ENCODE results near the gene ENOX1.

Gene ENOX1

DNA sequence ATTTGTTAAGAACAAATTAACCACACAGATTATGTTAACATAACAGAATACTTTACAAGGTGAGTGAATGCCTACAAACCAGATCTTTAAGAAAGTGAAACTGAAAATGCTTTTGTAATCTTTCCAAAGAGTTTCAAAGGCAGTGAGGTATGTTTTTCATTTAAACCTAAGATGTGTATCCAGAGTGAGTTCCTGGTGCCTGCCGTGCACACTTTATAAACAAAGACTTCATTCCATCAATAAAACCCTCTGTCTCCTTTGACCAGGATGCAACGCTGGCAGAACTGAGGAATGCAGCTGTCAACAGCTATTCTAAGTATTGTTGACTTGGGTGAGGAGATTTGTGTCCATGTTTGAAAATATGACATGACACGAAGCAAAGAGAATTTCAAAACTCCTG, 418.8 kb downstream of the ENOX1 start:
- no peaks in the 10 kb centered on the region for H3K27me3 ChIP-seq (ENCODE audit: control insufficient read depth, insufficient read depth, low read length)
- peak overlapping the region; percentile 62 for H3K27ac ChIP-seq (ENCODE audit: low read depth, low read length)
- no peak overlapping the region for H3K9ac ChIP-seq (ENCODE audit: low read length)
- no peak overlapping the region for H3K4me3 ChIP-seq (ENCODE audit: low read length)
- H3K4me1 ChIP-seq (ENCODE audit: control insufficient read depth, insufficient read depth, low read length): peaks cover 33% of the 10 kb centered on the region
- no peaks in the 10 kb centered on the region for H3K36me3 ChIP-seq (ENCODE audit: control insufficient read depth, insufficient read depth, low read length)

- H3K27me3 ChIP-seq (ENCODE audit: control insufficient read depth, insufficient read depth, low read length): no peaks in the 10 kb centered on the region
- H3K27ac ChIP-seq (ENCODE audit: low read depth, low read length): peak overlapping the region; percentile 61
- H3K4me3 ChIP-seq (ENCODE audit: low read length): no peak overlapping the region
- H3K9ac ChIP-seq (ENCODE audit: low read length): no peak overlapping the region
- H3K4me1 ChIP-seq (ENCODE audit: control insufficient read depth, insufficient read depth, low read length): peaks cover 31% of the 10 kb centered on the region
- H3K36me3 ChIP-seq (ENCODE audit: control insufficient read depth, insufficient read depth, low read length): no peaks in the 10 kb centered on the region
Observed at GRCh38 chr13:43365039-43365344, 421.8 kb downstream of the ENOX1 start.

- no peaks in the 10 kb centered on the region for H3K36me3 ChIP-seq (ENCODE audit: control insufficient read depth, insufficient read depth, low read length)
- no peak overlapping the region for H3K4me3 ChIP-seq (ENCODE audit: low read length)
- peak overlapping the region; percentile 61 for H3K27ac ChIP-seq (ENCODE audit: low read depth, low read length)
- H3K27me3 ChIP-seq (ENCODE audit: control insufficient read depth, insufficient read depth, low read length): no peaks in the 10 kb centered on the region
- no peak overlapping the region for H3K9ac ChIP-seq (ENCODE audit: low read length)
- H3K4me1 ChIP-seq (ENCODE audit: control insufficient read depth, insufficient read depth, low read length): peaks cover 31% of the 10 kb centered on the region
Observed at GRCh38 chr13:43364210-43365038, 422.3 kb downstream of the ENOX1 start.

GRCh38 chr13:43363156-43363953, 423.4 kb downstream of the ENOX1 start:
- H3K9ac ChIP-seq (ENCODE audit: low read length): no peak overlapping the region
- peaks cover 30% of the 10 kb centered on the region for H3K4me1 ChIP-seq (ENCODE audit: control insufficient read depth, insufficient read depth, low read length)
- peak overlapping the region; percentile 61 for H3K27ac ChIP-seq (ENCODE audit: low read depth, low read length)
- H3K27me3 ChIP-seq (ENCODE audit: control insufficient read depth, insufficient read depth, low read length): no peaks in the 10 kb centered on the region
- no peaks in the 10 kb centered on the region for H3K36me3 ChIP-seq (ENCODE audit: control insufficient read depth, insufficient read depth, low read length)
- peak overlapping the region; percentile 28 for H3K4me3 ChIP-seq (ENCODE audit: low read length)

DNA sequence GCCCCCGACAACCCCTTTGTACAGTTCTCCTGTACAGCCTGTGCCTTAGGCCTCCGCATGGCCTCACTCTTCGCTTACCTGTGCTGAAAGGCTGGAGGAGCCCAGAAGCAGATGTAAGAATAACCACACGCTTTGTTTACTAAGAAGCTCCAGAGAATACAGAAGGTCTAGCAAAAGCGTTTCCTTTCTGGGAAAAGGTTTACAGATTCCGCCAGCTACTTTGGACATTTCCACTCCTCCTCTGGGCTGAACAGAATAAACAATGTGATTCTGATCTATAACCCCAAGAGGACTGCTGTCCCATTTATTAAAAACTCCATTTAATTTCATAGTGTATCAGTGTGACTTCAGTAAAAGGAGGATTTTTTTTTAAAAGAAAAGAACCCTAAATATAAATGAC, 424.2 kb downstream of the ENOX1 start:
- no peaks in the 10 kb centered on the region for H3K27me3 ChIP-seq (ENCODE audit: control insufficient read depth, insufficient read depth, low read length)
- H3K4me3 ChIP-seq (ENCODE audit: low read length): no peak overlapping the region
- no peaks in the 10 kb centered on the region for H3K36me3 ChIP-seq (ENCODE audit: control insufficient read depth, insufficient read depth, low read length)
- H3K9ac ChIP-seq (ENCODE audit: low read length): no peak overlapping the region
- H3K27ac ChIP-seq (ENCODE audit: low read depth, low read length): peak overlapping the region; percentile 61
- peaks cover 26% of the 10 kb centered on the region for H3K4me1 ChIP-seq (ENCODE audit: control insufficient read depth, insufficient read depth, low read length)

GRCh38 chr13:43360892-43361610, 425.7 kb downstream of the ENOX1 start:
- Histone ChIP-seq H3K27ac (ENCODE audit: low read depth, low read length) (no peak overlapping the region), H3K36me3 (ENCODE audit: control insufficient read depth, insufficient read depth, low read length) (no peaks in the 10 kb centered on the region), H3K27me3 (ENCODE audit: control insufficient read depth, insufficient read depth, low read length) (no peaks in the 10 kb centered on the region), H3K9ac (ENCODE audit: low read length) (no peak overlapping the region), H3K4me1 (ENCODE audit: control insufficient read depth, insufficient read depth, low read length) (peaks cover 26% of the 10 kb centered on the region), H3K4me3 (ENCODE audit: low read length) (no peak overlapping the region)

DNA sequence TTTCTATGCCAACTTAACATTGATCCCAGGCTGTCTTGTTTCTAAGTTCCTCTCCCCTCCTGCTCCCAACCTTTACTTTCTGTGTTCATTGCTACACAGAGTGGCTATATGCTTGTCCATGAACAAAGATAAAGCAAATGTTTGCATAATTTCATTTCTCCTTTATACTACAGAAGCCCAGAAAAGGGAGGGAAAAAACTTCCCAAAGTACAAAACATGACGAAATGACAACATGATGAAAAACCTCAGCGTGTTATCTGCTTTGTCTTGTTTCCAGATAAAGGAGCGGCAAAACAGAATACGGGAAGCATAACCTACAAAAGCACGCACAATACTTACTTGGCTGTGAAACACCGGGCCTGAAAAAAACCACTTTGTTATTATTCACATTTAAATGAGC, 426.6 kb downstream of the ENOX1 start:
- Histone ChIP-seq H3K4me3 (ENCODE audit: low read length) (no peak overlapping the region), H3K27ac (ENCODE audit: low read depth, low read length) (no peak overlapping the region), H3K36me3 (ENCODE audit: control insufficient read depth, insufficient read depth, low read length) (no peaks in the 10 kb centered on the region), H3K4me1 (ENCODE audit: control insufficient read depth, insufficient read depth, low read length) (peaks cover 21% of the 10 kb centered on the region), H3K27me3 (ENCODE audit: control insufficient read depth, insufficient read depth, low read length) (no peaks in the 10 kb centered on the region), H3K9ac (ENCODE audit: low read length) (no peak overlapping the region)

GRCh38 chr13:43359536-43359935, 427.2 kb downstream of the ENOX1 start:
- H3K27ac ChIP-seq (ENCODE audit: low read depth, low read length): no peak overlapping the region
- peaks cover 15% of the 10 kb centered on the region for H3K4me1 ChIP-seq (ENCODE audit: control insufficient read depth, insufficient read depth, low read length)
- no peaks in the 10 kb centered on the region for H3K27me3 ChIP-seq (ENCODE audit: control insufficient read depth, insufficient read depth, low read length)
- no peaks in the 10 kb centered on the region for H3K36me3 ChIP-seq (ENCODE audit: control insufficient read depth, insufficient read depth, low read length)
- no peak overlapping the region for H3K9ac ChIP-seq (ENCODE audit: low read length)
- H3K4me3 ChIP-seq (ENCODE audit: low read length): no peak overlapping the region

- Histone ChIP-seq H3K9ac (ENCODE audit: low read length) (no peak overlapping the region), H3K27me3 (ENCODE audit: control insufficient read depth, insufficient read depth, low read length) (no peaks in the 10 kb centered on the region), H3K27ac (ENCODE audit: low read depth, low read length) (peak overlapping the region; percentile 9), H3K36me3 (ENCODE audit: control insufficient read depth, insufficient read depth, low read length) (no peaks in the 10 kb centered on the region), H3K4me1 (ENCODE audit: control insufficient read depth, insufficient read depth, low read length) (peaks cover 5% of the 10 kb centered on the region), H3K4me3 (ENCODE audit: low read length) (no peak overlapping the region)
Observed at GRCh38 chr13:43357564-43357963, 429.2 kb downstream of the ENOX1 start.

- Histone ChIP-seq H3K4me3 (ENCODE audit: low read length) (no peak overlapping the region), H3K27me3 (ENCODE audit: control insufficient read depth, insufficient read depth, low read length) (no peaks in the 10 kb centered on the region), H3K4me1 (ENCODE audit: control insufficient read depth, insufficient read depth, low read length) (peaks cover 5% of the 10 kb centered on the region), H3K36me3 (ENCODE audit: control insufficient read depth, insufficient read depth, low read length) (no peaks in the 10 kb centered on the region), H3K27ac (ENCODE audit: low read depth, low read length) (no peak overlapping the region), H3K9ac (ENCODE audit: low read length) (no peak overlapping the region)
Observed at GRCh38 chr13:43356567-43356966, 430.2 kb downstream of the ENOX1 start.

GRCh38 chr13:43355774-43356173, 431.0 kb downstream of the ENOX1 start:
- Histone ChIP-seq H3K27me3 (ENCODE audit: control insufficient read depth, insufficient read depth, low read length) (no peaks in the 10 kb centered on the region), H3K4me1 (ENCODE audit: control insufficient read depth, insufficient read depth, low read length) (peaks cover under 1% of the 10 kb centered on the region), H3K4me3 (ENCODE audit: low read length) (no peak overlapping the region), H3K9ac (ENCODE audit: low read length) (no peak overlapping the region), H3K27ac (ENCODE audit: low read depth, low read length) (no peak overlapping the region), H3K36me3 (ENCODE audit: control insufficient read depth, insufficient read depth, low read length) (no peaks in the 10 kb centered on the region)

GRCh38 chr13:43354153-43354945, 432.4 kb downstream of the ENOX1 start:
- H3K4me1 ChIP-seq (ENCODE audit: control insufficient read depth, insufficient read depth, low read length): no peaks in the 10 kb centered on the region
- no peaks in the 10 kb centered on the region for H3K27me3 ChIP-seq (ENCODE audit: control insufficient read depth, insufficient read depth, low read length)
- no peak overlapping the region for H3K9ac ChIP-seq (ENCODE audit: low read length)
- no peaks in the 10 kb centered on the region for H3K36me3 ChIP-seq (ENCODE audit: control insufficient read depth, insufficient read depth, low read length)
- no peak overlapping the region for H3K27ac ChIP-seq (ENCODE audit: low read depth, low read length)
- H3K4me3 ChIP-seq (ENCODE audit: low read length): no peak overlapping the region

Data from rectal smooth muscle tissue (tissue), 1 donor.